Measurements from ENCODE around the gene ATF6B.

ATF6B gene

GRCh38 chr6:32129297-32130088 is 1.4 kb upstream of the ATF6B start:
- DNase-seq: no peak

GRCh38 chr6:32128751-32129296 is 778 bp upstream of the ATF6B start:
- no peak for DNase-seq

GRCh38 chr6:32127409-32127716 is 683 bp downstream of the ATF6B start:
- no peak for DNase-seq

GRCh38 chr6:32126880-32127279 is 1.2 kb downstream of the ATF6B start:
- no peak for DNase-seq

GRCh38 chr6:32123681-32124080 is 4.4 kb downstream of the ATF6B start:
- DNase-seq: no peak

- DNase-seq: no peak
These were observed 7.4 kb downstream of the ATF6B start for GRCh38 chr6:32120573-32121059.

GRCh38 chr6:32118782-32119628 is 9.0 kb downstream of the ATF6B start:
- DNase-seq: peak; percentile 71

GRCh38 chr6:32117461-32117860 is 10.6 kb downstream of the ATF6B start:
- DNase-seq: no peak

GRCh38 chr6:32116674-32117073 is 11.4 kb downstream of the ATF6B start:
- DNase-seq: no peak

GRCh38 chr6:32115623-32116022 is 12.4 kb downstream of the ATF6B start:
- no peak for DNase-seq

- DNase-seq: no peak
These were observed 13.2 kb downstream of the ATF6B start for GRCh38 chr6:32114796-32115195.

- DNase-seq: no peak
These were observed 14.4 kb downstream of the ATF6B start for GRCh38 chr6:32113386-32114352.

GRCh38 chr6:32112431-32112980 is 15.5 kb downstream of the ATF6B start:
- no peak for DNase-seq

- DNase-seq: no peak
These were observed 16.5 kb downstream of the ATF6B start for GRCh38 chr6:32111424-32112066.

- no peak for DNase-seq
These were observed 17.4 kb downstream of the ATF6B start for GRCh38 chr6:32110632-32111031.

GRCh38 chr6:32109765-32110160 is 18.3 kb downstream of the ATF6B start:
- DNase-seq: no peak

GRCh38 chr6:32109114-32109764 is 18.8 kb downstream of the ATF6B start, which contains the start of gene TNXB:
Gene TNXB (minus strand): TSS chr6:32109338. CDS start chr6:32098198, 11,140 bp downstream.
- DNase-seq: no peak

GRCh38 chr6:32108727-32109113 is 19.3 kb downstream of the ATF6B start:
- no peak for DNase-seq

GRCh38 chr6:32108094-32108627 is 19.9 kb downstream of the ATF6B start:
- no peak for DNase-seq

GRCh38 chr6:32107406-32107805 is 20.6 kb downstream of the ATF6B start:
- DNase-seq: no peak

GRCh38 chr6:32105433-32105832 is 22.6 kb downstream of the ATF6B start:
- no peak for DNase-seq
